Endothelial cell of umbilical vein (primary cell): ENCODE data around the gene ARID5A. TPM values are rescaled to one million over a fixed set of nuclear protein-coding genes. Genes with fewer than 3 reads are reported as not detected.
A peak's percentile ranks its signal among the peaks of the same experiment; 100 is the strongest.

Experiments used
- BruUV-seq: library from RNA; stranded (reverse); fragments of 400-500 nt; replicated peaks from 2 replicates; lab custom pipeline; 2021; lab: Mats Ljungman, UMichigan
- CTCF ChIA-PET: fragments of 300-600, 350-600 bp; sonication (Branson Sonifier 250); formaldehyde crosslinking; loops from one replicate; lab custom pipeline; 2021; ENCODE audit warnings: antibody characterized with exemption, inconsistent platforms; lab: Charles Lee
- POLR2A ChIA-PET: fragments of 300-600, 350-600 bp; sonication (Branson Sonifier 250); formaldehyde crosslinking; loops from one replicate; lab custom pipeline; 2021; ENCODE audit warnings: antibody characterized with exemption, inconsistent platforms; lab: Charles Lee
- DNase-seq: peaks from one replicate; pipeline ENCODE4 v3.0.0-alpha.2; 2011; ENCODE audit warnings: low read depth, low spot score
- FAIRE-seq: peaks from 2 replicates; lab custom pipeline; 2011; peaks lifted over from hg19 to GRCh38; lab: Jason Lieb, UNC
- H2AFZ ChIP-seq: 2 replicates; pipeline ENCODE4 v1.6.0; 2012; ENCODE audit warnings: low read depth, low read length, control low read depth, inconsistent platforms
- H3K27ac ChIP-seq: 2 replicates; pipeline ENCODE4 v1.5.1; 2011; ENCODE audit warnings: low read depth, mild to moderate bottlenecking, control low read depth, low read length, moderate library complexity; ENCODE audit not compliant: insufficient read depth
- H3K27me3 ChIP-seq, 2 experiments: 2 replicates each; pipeline versions ENCODE4 v1.6.0 to v1.6.1; 2011; ENCODE audit warnings: low read length in 2 of 2, mixed read lengths in 1 of 2; ENCODE audit not compliant: control insufficient read depth in 2 of 2, insufficient read depth in 2 of 2
- H3K36me3 ChIP-seq, 2 experiments: 2 replicates in 1 of 2; 3 replicates in 1 of 2; pipeline ENCODE4 v1.5.1; 2011; ENCODE audit warnings: low read length in 2 of 2, mild to moderate bottlenecking in 1 of 2, moderate library complexity in 1 of 2; ENCODE audit not compliant: control insufficient read depth in 2 of 2, insufficient read depth in 2 of 2; ENCODE audit errors: extremely low read depth in 1 of 2
- H3K4me1 ChIP-seq: 3 replicates; pipeline ENCODE4 v1.5.1; 2011; ENCODE audit warnings: mild to moderate bottlenecking, low read length; ENCODE audit not compliant: control insufficient read depth, insufficient read depth; ENCODE audit errors: extremely low read depth
- H3K4me2 ChIP-seq: 2 replicates; pipeline ENCODE4 v1.6.1; 2011; ENCODE audit warnings: low read length, control low read depth, mixed read lengths; ENCODE audit not compliant: insufficient read depth
- H3K4me3 ChIP-seq, 3 experiments: fragments of 200-600 bp in 1 of 3; sonication (generic), shearing (Covaris generic) in 1 of 3; replicated peaks in 1 of 3; 2 replicates each; pipeline ENCODE4 v1.5.1; 2011 to 2016; ENCODE audit warnings: control low read depth in 3 of 3, low read length in 3 of 3, mild to moderate bottlenecking in 2 of 3, inconsistent platforms in 1 of 3, low read depth in 1 of 3, moderate library complexity in 1 of 3; ENCODE audit not compliant: insufficient read depth in 1 of 3
- H3K79me2 ChIP-seq: 2 replicates; pipeline ENCODE4 v1.6.0; 2012; ENCODE audit warnings: low read length, inconsistent platforms; ENCODE audit not compliant: control insufficient read depth, insufficient read depth
- H3K9ac ChIP-seq: replicated peaks from 2 replicates; pipeline ENCODE3; 2011; ENCODE audit warnings: low read length, control low read depth; ENCODE audit not compliant: insufficient read depth; ENCODE audit errors: extremely low read depth
- H3K9me1 ChIP-seq: replicated peaks from 3 replicates; pipeline ENCODE4 v1.6.0; 2011; ENCODE audit warnings: mild to moderate bottlenecking, low read length; ENCODE audit not compliant: control insufficient read depth, insufficient read depth; ENCODE audit errors: extremely low read depth
- H3K9me3 ChIP-seq: replicated peaks from 2 replicates; pipeline ENCODE4 v1.5.1; 2012; ENCODE audit warnings: low read length, inconsistent platforms; ENCODE audit not compliant: control insufficient read depth, insufficient read depth
- H4K20me1 ChIP-seq: replicated peaks from 2 replicates; pipeline ENCODE3; 2011; ENCODE audit warnings: mild to moderate bottlenecking, low read length; ENCODE audit not compliant: control insufficient read depth, insufficient read depth; ENCODE audit errors: extremely low read depth
- CTCF ChIP-seq, 2 donors: IDR thresholded peaks; 1 replicate in 1 of 2; 2 replicates in 1 of 2; pipeline ENCODE4 v1.5.1; 2011; ENCODE audit warnings: low read length in 2 of 2, mild to moderate bottlenecking in 2 of 2, moderate library complexity in 2 of 2, control low read depth in 1 of 2, inconsistent platforms in 1 of 2, low read depth in 1 of 2; ENCODE audit not compliant: insufficient read depth in 1 of 2; ENCODE audit errors: extremely low read depth in 1 of 2
- POLR2AphosphoS5 ChIP-seq: IDR thresholded peaks from 2 replicates; pipeline ENCODE4 v1.6.1; 2012; ENCODE audit warnings: low read depth, mild to moderate bottlenecking, control low read depth, low read length, moderate library complexity; ENCODE audit not compliant: insufficient read depth
- dilution Hi-C: fragments of 300-500 bp; cut with MboI; formaldehyde crosslinking; loops from one replicate; pipeline ENCODE4 v1.15.0; 2019; ENCODE audit warnings: low sequenced_read_pairs; ENCODE audit not compliant: extremely low pct_ligation_motif_present
- intact Hi-C: fragments of 100-400 bp; cut with micrococcal nuclease; formaldehyde crosslinking; loops from one replicate; pipeline ENCODE4 v1.10.0; 2022
- polyA plus RNA-seq, 4 experiments: library from polyadenylated mRNA; depleted of rRNA in 3 of 4; stranded (reverse) in 3 of 4; unstranded in 1 of 4; fragments of >200 nt; gene quantifications; 2 replicates each; pipeline versions ENCODE4 v1.2.1 to v1.2.3, GENCODE V29; 2011 to 2012; ENCODE audit warnings: missing spikeins in 1 of 4
- total RNA-seq: library from RNA; stranded (reverse); gene quantifications from 2 replicates; pipeline ENCODE4 v1.2.3, GENCODE V29; 2021

The ARID5A gene
- total and polyA plus RNA-seq, 2 donors (not counting 3 experiments of a cell fraction or from before 2014, with no cell fraction given), result 18.0 to 24.7 TPM

GRCh38 chr2:96554293-96555145, 18.0 kb downstream of the ARID5A start:
- no peak for TF ChIP-seq POLR2AphosphoS5
- TF ChIP-seq CTCF (IDR thresholded peaks at IDR 0.05; ENCODE audit: extremely low read depth in 1 of 2, insufficient read depth in 1 of 2, low read depth in 1 of 2, low read length in 2 of 2), result peak; percentile 91 to 92
- ChIA-PET POLR2A (interaction anchor here (0.6 to 1.7 kb wide), 2 partner anchors 16 to 23 kb away, joined by 3 to 8 read pairs; no protein-coding TSS in a partner anchor), CTCF (interaction anchor here (0.6 to 11.6 kb wide), 52 partner anchors 10 to 591 kb away, joined by 3 to 130 read pairs (median 4); partner anchors contain the start of genes ARID5A, CNNM3, CNNM4 and ITPRIPL1)
- Histone ChIP-seq H3K9me1 (no peaks in the 10 kb centered on the region), H3K4me1 (no peaks in the 10 kb centered on the region), H3K27me3 (no peaks in the 10 kb centered on the region), H3K36me3 (peaks cover 0 to 21% of the 10 kb centered on the region in 2 experiments), H3K27ac (no peak overlapping the region), H4K20me1 (no peaks in the 10 kb centered on the region), H3K9ac (no peak overlapping the region), H3K4me2 (no peak overlapping the region), H3K4me3 (no peak overlapping the region), H3K9me3 (no peaks in the 10 kb centered on the region), H2AFZ (peak overlapping the region; percentile 68), H3K79me2 (no peaks in the 10 kb centered on the region)
- dilution Hi-C loops, result no loop called here
- DNase-seq (peak; percentile 65), FAIRE-seq (peak; percentile 81)
- intact Hi-C loops, result loop anchor here (1.0 kb wide), 5 partner anchors 16 to 147 kb away; no protein-coding TSS in a partner anchor
- BruUV-seq, result no TSS peak
